Effector memory CD4-positive, alpha-beta T cell (primary cell): ENCODE results near the gene WNT9A.

Experiments
- DNase-seq, 3 donors: peaks; one replicate each; pipeline ENCODE4 v3.0.0-alpha.2; 2020
- H3K27ac ChIP-seq: 2 replicates; pipeline ENCODE4 v1.7.0; 2013; ENCODE audit warnings: mild to moderate bottlenecking, low read length, moderate library complexity; ENCODE audit not compliant: insufficient read depth, poor library complexity, severe bottlenecking
- H3K27me3 ChIP-seq: replicated peaks from 2 replicates; pipeline ENCODE4 v1.7.0; 2013; ENCODE audit warnings: mild to moderate bottlenecking, low read length; ENCODE audit not compliant: insufficient read depth, control insufficient read depth, poor library complexity, severe bottlenecking
- H3K36me3 ChIP-seq: 2 replicates; pipeline ENCODE4 v1.7.0; 2013; ENCODE audit warnings: mild to moderate bottlenecking, low read length, moderate library complexity; ENCODE audit not compliant: control insufficient read depth, insufficient read depth
- H3K4me1 ChIP-seq: 2 replicates; pipeline ENCODE4 v1.7.0; 2013; ENCODE audit warnings: low read length, mild to moderate bottlenecking; ENCODE audit not compliant: control insufficient read depth, insufficient read depth, poor library complexity, severe bottlenecking
- H3K4me3 ChIP-seq: 2 replicates; pipeline ENCODE4 v1.7.0; 2013; ENCODE audit warnings: low read length, low read depth, mild to moderate bottlenecking; ENCODE audit not compliant: insufficient read depth, poor library complexity, severe bottlenecking
- H3K9me3 ChIP-seq: 2 replicates; pipeline ENCODE4 v1.7.0; 2013; ENCODE audit warnings: mild to moderate bottlenecking, low read length, moderate library complexity; ENCODE audit not compliant: control insufficient read depth

The WNT9A gene

DNA sequence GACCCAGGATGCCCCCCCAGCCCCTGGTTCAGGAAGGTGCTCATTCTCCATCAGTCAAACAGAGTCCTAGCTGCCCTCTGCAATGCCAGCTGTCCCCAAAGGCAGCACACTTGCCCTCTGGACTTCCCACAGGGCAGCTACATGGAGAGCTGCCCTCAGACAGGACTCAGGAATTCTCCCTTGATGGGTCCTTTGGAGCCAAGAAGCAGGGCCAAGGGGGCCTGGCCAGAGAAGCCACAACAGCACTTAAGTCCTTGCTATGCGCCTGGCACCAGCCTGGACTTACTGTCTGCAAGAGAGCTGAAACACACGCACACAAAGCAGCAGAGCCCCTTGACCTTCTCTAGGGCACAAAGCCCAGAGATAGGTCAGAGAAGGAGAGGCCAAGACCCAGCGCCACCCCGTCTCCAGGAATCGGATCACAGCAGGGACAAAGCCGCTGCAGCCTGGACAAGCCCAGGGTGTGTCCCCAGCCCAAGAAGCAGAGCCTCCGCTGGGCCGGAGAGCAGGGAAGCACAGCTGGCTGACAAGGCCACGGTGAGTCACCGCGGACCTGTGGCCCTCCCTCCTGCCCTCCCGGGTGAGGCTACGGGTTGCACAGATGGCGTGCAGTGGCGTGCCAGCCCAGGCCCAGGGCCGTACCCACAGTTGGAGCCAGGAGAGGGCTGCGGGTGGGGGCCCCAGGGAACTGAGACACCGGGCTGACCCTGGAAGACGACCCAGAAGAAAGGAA lies 1.7 kb downstream of the WNT9A start:
- H3K4me3 ChIP-seq = no peak overlapping the region
- H3K27me3 ChIP-seq = peaks cover 16% of the 10 kb centered on the region
- DNase-seq = no peak

DNA sequence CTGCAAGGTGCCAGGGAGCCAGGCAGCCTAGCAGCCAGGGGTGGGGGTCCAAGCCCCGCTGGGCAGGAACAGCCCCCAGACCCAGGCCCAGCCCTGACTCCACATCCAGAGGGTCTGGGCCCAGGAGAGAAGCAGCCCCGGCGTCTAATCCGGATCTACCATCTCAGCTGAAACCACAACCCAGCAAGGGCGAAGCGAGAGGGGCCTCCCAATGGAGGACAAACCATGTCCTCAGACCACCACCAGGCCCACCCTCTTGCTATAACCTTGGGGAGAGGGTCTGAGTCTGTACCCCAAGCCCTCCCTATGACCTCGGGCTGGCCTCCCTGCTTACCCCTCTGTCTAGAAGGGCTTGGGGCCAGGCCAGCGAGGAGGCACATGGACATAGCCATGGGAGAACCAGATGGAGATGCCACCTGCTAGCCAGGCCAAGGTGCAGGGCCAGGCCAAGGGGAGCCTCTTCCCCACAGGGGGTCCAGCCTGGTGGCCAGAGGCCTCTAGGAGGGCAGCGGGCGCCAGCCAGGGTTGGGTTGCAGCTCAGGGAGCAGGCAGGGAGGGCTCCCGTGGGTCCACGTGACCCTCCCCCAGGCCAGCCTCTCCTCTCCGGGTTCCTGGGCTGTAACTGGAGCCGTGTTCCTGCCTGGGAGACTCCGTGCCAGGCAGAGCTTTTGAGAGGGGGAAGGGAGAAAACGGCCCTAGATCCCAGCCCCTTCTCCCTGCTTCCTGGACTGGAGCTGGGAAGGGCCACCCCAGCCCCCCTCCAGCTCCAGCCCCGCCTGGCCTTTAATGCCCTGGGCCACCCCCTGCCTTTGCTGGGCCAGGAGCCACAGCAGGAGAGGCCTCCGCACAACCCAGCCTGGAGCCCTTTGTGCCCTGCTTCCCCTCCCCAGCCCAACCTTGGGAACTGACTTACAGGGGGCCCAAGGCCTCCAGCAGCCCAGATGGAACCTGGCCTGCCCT lies 2.5 kb downstream of the WNT9A start:
- Histone ChIP-seq H3K4me3 (no peak overlapping the region), H3K27me3 (peaks cover 16% of the 10 kb centered on the region), H3K4me1 (peaks cover 21% of the 10 kb centered on the region), H3K27ac (no peak overlapping the region), H3K9me3 (no peaks in the 10 kb centered on the region), H3K36me3 (no peaks in the 10 kb centered on the region)
- DNase-seq = no peak

More for the DNA sequence above, 1.7 kb downstream of the WNT9A start:
- no peak overlapping the region for H3K27ac ChIP-seq
- H3K4me1 ChIP-seq = peaks cover 21% of the 10 kb centered on the region
- H3K36me3 ChIP-seq = no peaks in the 10 kb centered on the region
- H3K9me3 ChIP-seq = no peaks in the 10 kb centered on the region

DNA sequence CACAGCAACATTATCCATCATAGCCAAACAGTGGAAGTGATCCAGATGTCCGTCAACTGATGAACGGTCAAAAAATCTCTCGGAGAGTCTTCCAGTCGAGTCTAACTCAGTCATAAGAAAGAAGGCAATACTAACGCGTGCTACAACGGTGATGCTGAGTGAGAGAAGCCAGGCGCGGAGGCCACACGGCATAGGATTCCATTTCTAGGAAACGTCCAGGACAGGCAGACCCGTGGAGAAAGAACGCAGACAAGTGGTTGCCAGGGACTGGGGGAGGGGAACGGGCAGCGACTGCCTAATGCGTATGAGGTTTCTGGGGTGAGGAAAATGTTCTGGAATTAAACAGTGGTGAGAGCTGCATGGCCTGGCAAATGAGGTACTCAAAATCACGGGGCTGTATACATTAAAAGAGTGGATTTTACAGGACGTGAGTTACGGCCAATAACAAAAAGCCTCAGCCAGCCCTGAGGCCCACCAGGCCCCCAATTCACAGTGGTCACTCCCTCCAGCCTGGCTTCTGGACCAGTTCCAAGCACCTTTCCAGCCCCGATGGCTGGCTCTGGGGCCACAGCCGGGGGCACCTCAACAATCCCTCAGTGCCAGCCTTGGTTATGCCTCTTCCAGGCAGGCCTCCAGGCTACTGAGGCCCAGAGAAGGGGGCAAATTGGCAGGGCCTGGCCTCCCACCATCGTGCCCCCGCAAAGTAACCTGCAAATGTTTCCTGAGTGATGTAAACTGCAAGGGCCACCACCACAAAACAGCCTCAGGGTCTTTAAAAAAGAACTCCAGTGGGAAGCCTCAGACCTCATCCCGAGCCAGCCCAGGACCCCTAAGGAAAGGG lies 3.4 kb downstream of the WNT9A start:
- Histone ChIP-seq H3K4me3 (no peak overlapping the region), H3K9me3 (no peaks in the 10 kb centered on the region), H3K36me3 (no peaks in the 10 kb centered on the region), H3K27ac (no peak overlapping the region), H3K4me1 (peaks cover 21% of the 10 kb centered on the region), H3K27me3 (peaks cover 16% of the 10 kb centered on the region)
- no peak for DNase-seq

DNA sequence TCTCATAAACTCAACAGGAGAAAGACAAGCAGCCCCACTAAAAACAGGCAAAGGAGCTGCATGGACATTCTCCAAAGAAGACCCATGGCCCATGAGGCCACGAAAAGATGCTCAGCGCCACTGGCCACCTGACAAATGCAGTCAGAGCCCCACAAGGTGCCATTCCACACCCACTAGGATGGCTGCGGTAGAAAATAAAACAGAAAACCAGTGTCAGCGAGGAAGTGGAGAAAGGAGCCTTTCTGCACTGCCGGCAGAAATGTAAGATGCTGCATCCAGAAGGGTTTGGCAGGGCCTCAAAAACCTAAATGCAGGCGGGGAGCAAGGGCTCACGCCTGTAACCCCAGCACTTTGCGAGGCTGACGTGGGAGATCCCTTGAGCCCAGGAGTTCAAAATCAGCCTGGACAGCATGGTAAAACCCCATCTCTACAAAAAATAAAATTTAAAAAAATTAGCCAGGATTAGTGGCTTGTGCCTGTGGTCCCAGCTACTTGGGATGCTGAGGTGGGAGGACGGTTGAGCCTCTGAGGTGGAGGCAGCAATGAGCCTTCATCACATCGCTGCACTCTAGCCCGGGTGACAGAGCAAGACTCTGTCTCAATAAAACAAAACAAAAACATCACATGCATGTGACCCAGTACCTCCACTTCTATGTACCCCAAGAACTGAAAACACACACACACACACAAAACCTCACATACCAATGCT lies 4.2 kb downstream of the WNT9A start:
- H3K4me3 ChIP-seq = no peak overlapping the region
- no peak for DNase-seq
- peaks cover 20% of the 10 kb centered on the region for H3K4me1 ChIP-seq
- H3K27me3 ChIP-seq = peaks cover 11% of the 10 kb centered on the region
- no peak overlapping the region for H3K27ac ChIP-seq
- H3K9me3 ChIP-seq = no peaks in the 10 kb centered on the region
- no peaks in the 10 kb centered on the region for H3K36me3 ChIP-seq

DNA sequence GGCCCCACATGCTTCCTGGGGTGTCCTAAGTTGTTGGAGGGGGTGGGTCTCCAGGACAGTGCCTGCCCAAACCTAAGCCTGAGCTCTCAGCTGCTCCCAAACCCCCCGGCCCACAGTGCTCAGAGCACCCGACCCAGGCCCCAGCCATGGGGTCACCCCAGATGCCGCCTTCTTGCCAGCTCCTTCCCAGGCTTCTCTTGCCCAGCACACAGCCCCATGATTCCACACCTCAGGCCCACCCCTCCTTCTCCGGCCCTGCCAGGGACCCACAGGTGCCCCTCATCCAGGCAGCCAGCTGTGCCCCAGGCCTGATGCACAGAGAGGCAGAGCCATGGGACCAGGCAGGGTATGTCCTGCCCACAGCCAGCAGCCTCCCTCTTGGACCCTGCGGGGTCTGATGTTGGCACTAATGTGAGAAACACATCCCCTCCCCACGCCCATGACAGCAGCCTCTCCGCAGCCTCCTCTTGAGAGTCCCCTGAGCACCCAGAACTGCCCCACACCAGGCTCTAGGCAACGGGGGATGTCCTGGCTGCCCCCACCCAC lies 4.9 kb downstream of the WNT9A start:
- no peaks in the 10 kb centered on the region for H3K36me3 ChIP-seq
- no peak overlapping the region for H3K27ac ChIP-seq
- H3K9me3 ChIP-seq = no peaks in the 10 kb centered on the region
- peaks cover 6% of the 10 kb centered on the region for H3K27me3 ChIP-seq
- DNase-seq = no peak
- peaks cover 13% of the 10 kb centered on the region for H3K4me1 ChIP-seq
- H3K4me3 ChIP-seq = no peak overlapping the region

DNA sequence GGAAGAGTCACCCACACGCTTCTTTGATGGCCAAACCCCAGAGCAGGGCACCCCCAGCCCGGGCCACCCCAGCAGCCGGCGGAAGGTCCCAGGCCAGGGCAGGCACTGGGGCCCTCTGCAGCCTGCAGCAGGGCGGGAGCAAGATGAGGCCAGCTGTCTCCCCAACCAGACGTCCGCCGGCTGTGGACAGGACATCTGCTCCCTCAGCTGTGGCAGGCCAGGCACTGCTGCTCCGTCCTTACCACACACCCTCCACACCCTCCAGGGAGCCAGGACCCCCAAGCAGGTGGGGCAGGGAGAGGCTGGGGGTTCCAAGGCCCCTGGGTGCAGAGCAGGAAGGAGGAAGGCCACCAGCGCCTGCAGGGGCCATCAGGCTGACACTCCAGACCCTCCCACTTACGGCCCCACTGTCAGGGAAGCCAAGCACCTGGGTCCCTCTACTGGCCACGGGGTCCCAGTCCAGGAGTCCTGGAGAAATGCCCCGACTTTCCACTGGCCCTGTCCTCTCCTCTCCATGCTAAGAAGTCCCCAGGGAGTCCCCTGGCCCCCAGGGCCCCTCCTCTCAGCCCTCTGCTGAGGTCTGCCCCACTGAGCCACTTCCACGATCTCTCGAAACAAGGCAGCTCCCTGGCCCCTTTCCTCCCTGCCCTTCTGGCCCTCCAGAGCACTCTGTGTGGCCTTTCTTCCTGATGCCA lies 5.6 kb downstream of the WNT9A start:
- Histone ChIP-seq H3K4me3 (no peak overlapping the region), H3K27ac (no peak overlapping the region), H3K4me1 (peaks cover 10% of the 10 kb centered on the region), H3K36me3 (no peaks in the 10 kb centered on the region), H3K9me3 (no peaks in the 10 kb centered on the region), H3K27me3 (peaks cover 3% of the 10 kb centered on the region)
- no peak for DNase-seq

DNA sequence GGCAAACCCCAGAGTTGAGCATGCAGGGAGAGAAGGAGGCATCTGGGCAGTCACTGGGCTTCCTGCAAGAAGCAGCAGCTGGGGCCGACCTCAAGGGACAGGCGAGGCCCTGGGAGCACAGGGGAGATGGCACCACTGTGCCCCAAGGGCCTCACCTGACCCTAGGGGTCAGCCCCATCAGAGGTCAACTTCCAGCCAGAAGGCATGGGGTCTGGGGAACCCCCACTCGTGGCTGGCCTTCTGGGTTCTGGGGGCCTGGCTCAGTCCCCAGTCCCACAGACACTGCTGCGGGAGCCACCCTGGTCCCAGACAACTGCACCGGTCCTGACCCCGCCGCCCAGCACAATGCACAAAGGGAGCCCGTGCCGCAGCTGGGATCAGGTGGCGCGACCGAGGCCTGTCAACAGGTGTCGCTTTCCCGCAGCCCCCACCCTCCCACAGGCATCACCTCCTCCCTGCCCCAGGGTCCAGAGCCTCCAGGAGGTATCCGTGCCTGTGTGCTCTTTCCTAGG lies 6.2 kb downstream of the WNT9A start:
- DNase-seq = no peak
- Histone ChIP-seq H3K27me3 (no peaks in the 10 kb centered on the region), H3K27ac (no peak overlapping the region), H3K36me3 (no peaks in the 10 kb centered on the region), H3K9me3 (no peaks in the 10 kb centered on the region), H3K4me1 (peaks cover 5% of the 10 kb centered on the region), H3K4me3 (no peak overlapping the region)

DNA sequence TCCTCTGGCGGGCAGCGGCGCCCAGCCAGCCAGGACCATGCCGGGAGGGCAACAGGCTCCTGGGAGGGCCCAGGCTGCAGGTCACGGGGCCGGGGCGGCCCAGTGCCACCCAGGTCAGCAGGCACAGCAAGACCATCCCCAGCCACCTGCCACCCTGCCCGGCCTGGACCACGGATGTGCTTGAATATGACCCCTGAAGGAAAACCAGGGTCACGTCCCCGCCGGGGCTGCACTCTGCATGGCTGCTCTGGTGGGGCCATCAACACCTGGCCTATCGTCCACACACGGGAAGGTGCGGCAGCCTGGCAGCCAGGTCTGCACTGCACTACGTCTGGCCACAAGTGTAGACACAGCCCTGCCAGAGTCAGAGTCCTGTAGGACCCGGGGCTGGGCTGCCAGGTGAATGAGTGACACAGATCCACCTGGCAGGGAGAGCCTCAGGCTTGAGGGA lies 6.9 kb downstream of the WNT9A start:
- Histone ChIP-seq H3K4me1 (no peaks in the 10 kb centered on the region), H3K9me3 (no peaks in the 10 kb centered on the region), H3K36me3 (no peaks in the 10 kb centered on the region), H3K27ac (no peak overlapping the region), H3K27me3 (no peaks in the 10 kb centered on the region), H3K4me3 (no peak overlapping the region)
- DNase-seq = no peak
